Measurements from ENCODE around the gene HIP1. TPM values are rescaled to one million over a fixed set of nuclear protein-coding genes. Genes with fewer than 3 reads are reported as not detected.

The HIP1 gene
- total RNA-seq, 1 donor from 2014 or later = 7.9 TPM

- no peak for DNase-seq
- no peaks in the 10 kb centered on the region for H3K9me3 Mint-ChIP-seq
- intact Hi-C loops (cut with micrococcal nuclease) = no loop called here
- TF ChIP-seq CTCF (IDR thresholded peaks at IDR 0.05) = no peak
- no peaks in the 10 kb centered on the region for H3K36me3 Mint-ChIP-seq (ENCODE audit: low read depth)
- CTCF ChIA-PET = interaction anchor here (1.3 kb wide), 1 partner anchor 16 kb away, joined by 3 read pairs; no protein-coding TSS in a partner anchor
- ATAC-seq (ENCODE audit: low read depth) = no peak
- no peak overlapping the region for H3K27ac Mint-ChIP-seq
- H3K27me3 Mint-ChIP-seq = no peaks in the 10 kb centered on the region
- POLR2A ChIA-PET = no interaction called here
- no peak overlapping the region for H3K4me3 Mint-ChIP-seq
- H3K4me1 Mint-ChIP-seq = peaks cover 9% of the 10 kb centered on the region
Observed at GRCh38 chr7:75644589-75644988, 94.2 kb downstream of the HIP1 start.

- DNase-seq = peak; percentile 39
- no peaks in the 10 kb centered on the region for H3K27me3 Mint-ChIP-seq
- no peak overlapping the region for H3K27ac Mint-ChIP-seq
- TF ChIP-seq CTCF (IDR thresholded peaks at IDR 0.05) = peak; percentile 41
- peaks cover 17% of the 10 kb centered on the region for H3K4me1 Mint-ChIP-seq
- intact Hi-C loops (cut with micrococcal nuclease) = loop anchor here (1.0 to 2.0 kb wide), 3 partner anchors 20 to 119 kb away; no protein-coding TSS in a partner anchor
- ChIA-PET POLR2A (no interaction called here), CTCF (no interaction called here)
- H3K9me3 Mint-ChIP-seq = no peaks in the 10 kb centered on the region
- no peak overlapping the region for H3K4me3 Mint-ChIP-seq
- H3K36me3 Mint-ChIP-seq (ENCODE audit: low read depth) = no peaks in the 10 kb centered on the region
- peak; percentile 90 for ATAC-seq (ENCODE audit: low read depth)
Observed at GRCh38 chr7:75642810-75643486, 95.8 kb downstream of the HIP1 start.

GRCh38 chr7:75640201-75640600 is 98.5 kb downstream of the HIP1 start:
- no peak for TF ChIP-seq CTCF (IDR thresholded peaks at IDR 0.05)
- DNase-seq = no peak
- ATAC-seq (ENCODE audit: low read depth) = no peak
- Mint-ChIP-seq H3K36me3 (ENCODE audit: low read depth) (no peaks in the 10 kb centered on the region), H3K4me3 (peak overlapping the region; percentile 80), H3K9me3 (no peaks in the 10 kb centered on the region), H3K4me1 (peaks cover 17% of the 10 kb centered on the region), H3K27ac (peak overlapping the region; percentile 21), H3K27me3 (no peaks in the 10 kb centered on the region)
- intact Hi-C loops (cut with micrococcal nuclease) = no loop called here
- POLR2A ChIA-PET = interaction anchor here (0.6 kb wide), 2 partner anchors 10 to 652 kb away, joined by 3 read pairs; no protein-coding TSS in a partner anchor
- CTCF ChIA-PET = interaction anchor here (1.6 kb wide), 1 partner anchor 23 kb away, joined by 4 read pairs; no protein-coding TSS in a partner anchor

- CTCF ChIA-PET = interaction anchor here (1.6 kb wide), 1 partner anchor 23 kb away, joined by 4 read pairs; no protein-coding TSS in a partner anchor
- no peaks in the 10 kb centered on the region for H3K36me3 Mint-ChIP-seq (ENCODE audit: low read depth)
Observed at GRCh38 chr7:75639886-75640190, 98.9 kb downstream of the HIP1 start.

More at GRCh38 chr7:75639886-75640190, 98.9 kb downstream of the HIP1 start:
- POLR2A ChIA-PET = interaction anchor here (0.5 to 0.6 kb wide), 3 partner anchors 10 to 567 kb away, joined by 3 to 6 read pairs (median 4); partner anchors contain the start of gene RCC1L
- no peak for ATAC-seq (ENCODE audit: low read depth)
- TF ChIP-seq CTCF (IDR thresholded peaks at IDR 0.05) = no peak
- H3K9me3 Mint-ChIP-seq = no peaks in the 10 kb centered on the region
- intact Hi-C loops (cut with micrococcal nuclease) = no loop called here
- H3K4me1 Mint-ChIP-seq = peaks cover 17% of the 10 kb centered on the region
- no peak for DNase-seq
- peak overlapping the region; percentile 21 for H3K27ac Mint-ChIP-seq
- peak overlapping the region; percentile 80 for H3K4me3 Mint-ChIP-seq
- no peaks in the 10 kb centered on the region for H3K27me3 Mint-ChIP-seq
